Tibial artery (tissue), 4 donors: ENCODE measurements around the gene ZNF277.
"Not testable (repeated sequence)": the region's sequence is repeated elsewhere in the genome, so short reads cannot be mapped to it uniquely, and the experiment has no call there.

Experiments
- DNase-seq, 2 donors: peaks; one replicate each; pipeline ENCODE4 v3.0.0-alpha.2; 2019
- H3K27ac ChIP-seq, 2 donors: fragments of 200-600 bp; sonication (generic) in 1 of 2; 1 replicate in 1 of 2; 2 replicates in 1 of 2; pipeline ENCODE4 v1.5.1; 2018 to 2019; ENCODE audit warnings: mild to moderate bottlenecking in 1 of 2
- H3K27me3 ChIP-seq, 2 donors: fragments of 200-600 bp; sonication (generic) in 1 of 2; one replicate each; pipeline versions ENCODE4 v1.5.1 to v1.6.0; 2016 to 2019
- H3K36me3 ChIP-seq, 3 donors: fragments of 200-600 bp; sonication (generic) in 2 of 3; one replicate each; pipeline ENCODE4 v1.5.1; 2016 to 2019; ENCODE audit warnings: mild to moderate bottlenecking in 2 of 3
- H3K4me1 ChIP-seq, 4 donors: fragments of 200-600 bp; sonication (generic) in 2 of 4; 1 replicate in 3 of 4; 2 replicates in 1 of 4; pipeline ENCODE4 v1.5.1; 2016 to 2019
- H3K4me3 ChIP-seq, 2 donors: fragments of 200-600 bp; sonication (generic) in 1 of 2; 1 replicate in 1 of 2; 2 replicates in 1 of 2; pipeline ENCODE4 v1.5.1; 2018 to 2019; ENCODE audit warnings: mild to moderate bottlenecking in 2 of 2
- H3K9me3 ChIP-seq, 3 donors: fragments of 200-600 bp; sonication (generic) in 1 of 3; one replicate each; pipeline ENCODE4 v1.5.1; 2016 to 2019
- CTCF ChIP-seq, 2 experiments: fragments of 200-600 bp in 1 of 2; fragments of 450-650 bp in 1 of 2; IDR thresholded peaks; one replicate each; pipeline ENCODE4 v1.5.1; 2017 to 2019; ENCODE audit warnings: antibody characterized with exemption in 2 of 2, mild to moderate bottlenecking in 1 of 2, moderate library complexity in 1 of 2
- intact Hi-C: fragments of 100-400 bp; cut with DNase I; formaldehyde crosslinking; loops from one replicate; pipeline ENCODE4 v1.15.0; 2023; ENCODE audit warnings: low total_unique reads

Gene ZNF277

GRCh38 chr7:112238852-112239610 lies 32.5 kb downstream of the ZNF277 start:
- Histone ChIP-seq H3K36me3 (no peaks in the 10 kb centered on the region), H3K4me1 (no peaks in the 10 kb centered on the region), H3K27ac (no peak overlapping the region), H3K4me3 (no peak overlapping the region), H3K9me3 (no peaks in the 10 kb centered on the region), H3K27me3 (no peaks in the 10 kb centered on the region)
- no peak for TF ChIP-seq CTCF (IDR thresholded peaks at IDR 0.05)
- intact Hi-C loops = no loop called here
- no peak for DNase-seq

DNA sequence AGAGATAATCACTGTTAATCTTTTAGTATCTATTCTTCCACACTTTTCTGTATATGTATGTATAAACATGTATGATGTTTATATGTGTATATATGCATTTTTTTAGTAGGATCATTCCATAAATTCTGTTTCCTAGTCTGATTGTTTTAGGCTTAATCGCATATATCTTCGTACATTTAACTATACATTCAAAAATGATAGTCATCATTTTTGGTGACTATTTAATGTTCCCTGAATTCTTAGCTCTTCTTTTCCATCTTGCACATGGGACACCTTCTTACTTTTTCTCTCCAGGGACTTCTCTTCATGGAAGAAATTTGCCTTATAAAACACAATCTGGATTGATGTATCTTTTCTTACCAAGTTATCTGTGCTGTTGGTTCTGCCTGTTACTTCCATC lies 42.1 kb downstream of the ZNF277 start:
- no peaks in the 10 kb centered on the region for H3K9me3 ChIP-seq
- no peaks in the 10 kb centered on the region for H3K4me1 ChIP-seq
- intact Hi-C loops = no loop called here
- no peaks in the 10 kb centered on the region for H3K27me3 ChIP-seq
- H3K4me3 ChIP-seq = no peak overlapping the region
- H3K27ac ChIP-seq = no peak overlapping the region
- no peak for TF ChIP-seq CTCF (IDR thresholded peaks at IDR 0.05)
- no peaks in the 10 kb centered on the region for H3K36me3 ChIP-seq
- DNase-seq = no peak

- H3K4me1 ChIP-seq, H3K36me3 ChIP-seq, H3K27me3 ChIP-seq, intact Hi-C loops, DNase-seq, H3K9me3 ChIP-seq, H3K4me3 ChIP-seq, H3K27ac ChIP-seq: not testable (repeated sequence)
Observed at GRCh38 chr7:112249967-112250366, 43.5 kb downstream of the ZNF277 start.

DNA sequence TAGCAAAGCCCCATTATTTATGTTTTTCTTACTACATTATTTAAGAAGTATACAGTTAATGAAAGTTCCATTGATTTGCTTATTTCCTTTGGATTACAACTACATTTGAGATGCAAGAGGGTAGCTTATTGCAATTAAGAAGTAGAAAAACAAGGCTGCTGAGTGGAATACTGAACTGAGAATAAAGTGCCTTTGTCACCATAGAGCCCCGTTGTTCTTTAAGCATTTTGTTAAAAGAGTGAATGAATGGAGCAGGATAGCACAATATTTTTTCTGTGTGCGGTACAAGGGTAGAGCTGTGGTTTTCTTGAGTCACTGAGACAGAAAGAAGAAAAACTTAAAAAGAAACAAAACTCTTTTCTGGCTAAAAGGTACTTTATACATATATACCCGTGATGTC lies 45.6 kb downstream of the ZNF277 start:
- Histone ChIP-seq H3K4me3 (no peak overlapping the region), H3K4me1 (no peaks in the 10 kb centered on the region), H3K27me3 (no peaks in the 10 kb centered on the region), H3K36me3 (no peaks in the 10 kb centered on the region), H3K9me3 (no peaks in the 10 kb centered on the region), H3K27ac (no peak overlapping the region)
- intact Hi-C loops = no loop called here
- TF ChIP-seq CTCF (IDR thresholded peaks at IDR 0.05) = no peak
- DNase-seq = no peak

GRCh38 chr7:112252691-112253090 lies 46.2 kb downstream of the ZNF277 start:
- no peak overlapping the region for H3K4me3 ChIP-seq
- intact Hi-C loops = no loop called here
- no peaks in the 10 kb centered on the region for H3K4me1 ChIP-seq
- no peaks in the 10 kb centered on the region for H3K27me3 ChIP-seq
- H3K9me3 ChIP-seq = no peaks in the 10 kb centered on the region
- no peak for TF ChIP-seq CTCF (IDR thresholded peaks at IDR 0.05)
- DNase-seq = no peak
- H3K27ac ChIP-seq = no peak overlapping the region
- no peaks in the 10 kb centered on the region for H3K36me3 ChIP-seq

- H3K27ac ChIP-seq = no peak overlapping the region
- no peak for DNase-seq
- H3K4me3 ChIP-seq = no peak overlapping the region
- no peaks in the 10 kb centered on the region for H3K27me3 ChIP-seq
- H3K36me3 ChIP-seq = no peaks in the 10 kb centered on the region
- no peak for TF ChIP-seq CTCF (IDR thresholded peaks at IDR 0.05)
- intact Hi-C loops = no loop called here
- H3K4me1 ChIP-seq = no peaks in the 10 kb centered on the region
- H3K9me3 ChIP-seq = no peaks in the 10 kb centered on the region
Observed at GRCh38 chr7:112254156-112254555, 47.7 kb downstream of the ZNF277 start.
